NCI-H2107 (cell line): ENCODE data around the gene CDK5R1.

Experiments
- DNase-seq: peaks from one replicate; lab custom pipeline; 2025; lab: John Stamatoyannopoulos, UW

CDK5R1 gene

GRCh38 chr17:32493571-32493970 is 6.8 kb downstream of the CDK5R1 start:
- DNase-seq = no peak

GRCh38 chr17:32493976-32494513 is 7.3 kb downstream of the CDK5R1 start:
- no peak for DNase-seq

GRCh38 chr17:32494621-32495358 is 8.0 kb downstream of the CDK5R1 start:
- DNase-seq = peak; percentile 80

- DNase-seq = peak; percentile 36
These were observed 8.8 kb downstream of the CDK5R1 start for GRCh38 chr17:32495359-32496231.

- DNase-seq = no peak
These were observed 9.7 kb downstream of the CDK5R1 start for GRCh38 chr17:32496395-32497073.

- DNase-seq = no peak
These were observed 10.8 kb downstream of the CDK5R1 start for GRCh38 chr17:32497431-32498205.

- DNase-seq = peak; percentile 51
These were observed 11.6 kb downstream of the CDK5R1 start for GRCh38 chr17:32498391-32498790.

GRCh38 chr17:32502013-32502412 is 15.2 kb downstream of the CDK5R1 start:
- DNase-seq = no peak

- no peak for DNase-seq
These were observed 15.9 kb downstream of the CDK5R1 start for GRCh38 chr17:32502710-32503109.

- no peak for DNase-seq
These were observed 16.7 kb downstream of the CDK5R1 start for GRCh38 chr17:32503251-32504165.

GRCh38 chr17:32504166-32504990 is 17.6 kb downstream of the CDK5R1 start:
- DNase-seq = no peak

- DNase-seq = no peak
These were observed 22.1 kb downstream of the CDK5R1 start for GRCh38 chr17:32508926-32509325.

- no peak for DNase-seq
These were observed 23.7 kb downstream of the CDK5R1 start for GRCh38 chr17:32510466-32510865.

GRCh38 chr17:32512328-32512727 is 25.5 kb downstream of the CDK5R1 start:
- DNase-seq = no peak

GRCh38 chr17:32513579-32513978 is 26.8 kb downstream of the CDK5R1 start:
- DNase-seq = no peak

- no peak for DNase-seq
These were observed 27.8 kb downstream of the CDK5R1 start for GRCh38 chr17:32514606-32515005.

- DNase-seq = no peak
These were observed 29.0 kb downstream of the CDK5R1 start for GRCh38 chr17:32515677-32516383.

- DNase-seq = peak; percentile 39
These were observed 29.7 kb downstream of the CDK5R1 start for GRCh38 chr17:32516450-32516849.
